Measurements from ENCODE around the gene AOC1. TPM values are rescaled to one million over a fixed set of nuclear protein-coding genes. Genes with fewer than 3 reads are reported as not detected.

Gene AOC1
- total RNA-seq, 1 donor, result not detected

DNA sequence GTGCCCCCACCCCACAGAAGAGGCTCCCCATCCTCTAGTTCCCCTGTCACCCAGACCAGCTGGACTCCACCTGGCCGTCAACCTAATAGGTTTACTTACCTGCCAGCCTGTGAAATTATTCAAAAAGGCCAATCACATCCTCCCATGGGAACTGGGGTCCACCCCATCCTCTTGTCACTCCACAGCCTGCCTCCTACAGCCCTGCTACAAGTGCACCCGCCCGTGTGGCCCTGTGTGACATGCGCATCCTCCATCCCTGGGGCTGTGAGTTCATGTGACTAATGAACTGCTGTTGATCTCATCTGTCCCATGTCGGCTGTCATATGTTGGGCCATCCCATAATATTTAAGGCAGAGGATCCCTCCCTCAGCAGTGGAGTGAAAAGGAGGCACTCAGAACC lies 39.4 kb downstream of the AOC1 start:
- no peaks in the 10 kb centered on the region for H3K79me2 ChIP-seq (ENCODE audit: insufficient read depth, low read length)
- H4K20me1 ChIP-seq (ENCODE audit: insufficient read depth, low read length), result no peaks in the 10 kb centered on the region
- no peak overlapping the region for H3K4me2 ChIP-seq (ENCODE audit: insufficient read depth, low read length)
- DNase-seq (ENCODE audit: insufficient read length, low spot score, missing footprints), result no peak
- H3K27ac ChIP-seq (ENCODE audit: low read depth, low read length), result no peak overlapping the region
- H3K4me1 ChIP-seq (ENCODE audit: insufficient read depth, low read length), result no peaks in the 10 kb centered on the region
- no peak overlapping the region for H2AFZ ChIP-seq (ENCODE audit: low read length)
- H3K9me3 ChIP-seq (ENCODE audit: low read depth, low read length), result no peaks in the 10 kb centered on the region
- H3K4me3 ChIP-seq (ENCODE audit: insufficient read depth, low read length), result no peak overlapping the region
- no peaks in the 10 kb centered on the region for H3K27me3 ChIP-seq (ENCODE audit: insufficient read depth, low read length)
- TF ChIP-seq, protein P1, sequence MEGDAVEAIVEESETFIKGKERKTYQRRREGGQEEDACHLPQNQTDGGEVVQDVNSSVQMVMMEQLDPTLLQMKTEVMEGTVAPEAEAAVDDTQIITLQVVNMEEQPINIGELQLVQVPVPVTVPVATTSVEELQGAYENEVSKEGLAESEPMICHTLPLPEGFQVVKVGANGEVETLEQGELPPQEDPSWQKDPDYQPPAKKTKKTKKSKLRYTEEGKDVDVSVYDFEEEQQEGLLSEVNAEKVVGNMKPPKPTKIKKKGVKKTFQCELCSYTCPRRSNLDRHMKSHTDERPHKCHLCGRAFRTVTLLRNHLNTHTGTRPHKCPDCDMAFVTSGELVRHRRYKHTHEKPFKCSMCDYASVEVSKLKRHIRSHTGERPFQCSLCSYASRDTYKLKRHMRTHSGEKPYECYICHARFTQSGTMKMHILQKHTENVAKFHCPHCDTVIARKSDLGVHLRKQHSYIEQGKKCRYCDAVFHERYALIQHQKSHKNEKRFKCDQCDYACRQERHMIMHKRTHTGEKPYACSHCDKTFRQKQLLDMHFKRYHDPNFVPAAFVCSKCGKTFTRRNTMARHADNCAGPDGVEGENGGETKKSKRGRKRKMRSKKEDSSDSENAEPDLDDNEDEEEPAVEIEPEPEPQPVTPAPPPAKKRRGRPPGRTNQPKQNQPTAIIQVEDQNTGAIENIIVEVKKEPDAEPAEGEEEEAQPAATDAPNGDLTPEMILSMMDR (IDR thresholded peaks at IDR 0.05; ENCODE audit: extremely low read depth, low read depth, low read length), result no peak
- H3K36me3 ChIP-seq (ENCODE audit: insufficient read depth, low read length), result no peaks in the 10 kb centered on the region

DNA sequence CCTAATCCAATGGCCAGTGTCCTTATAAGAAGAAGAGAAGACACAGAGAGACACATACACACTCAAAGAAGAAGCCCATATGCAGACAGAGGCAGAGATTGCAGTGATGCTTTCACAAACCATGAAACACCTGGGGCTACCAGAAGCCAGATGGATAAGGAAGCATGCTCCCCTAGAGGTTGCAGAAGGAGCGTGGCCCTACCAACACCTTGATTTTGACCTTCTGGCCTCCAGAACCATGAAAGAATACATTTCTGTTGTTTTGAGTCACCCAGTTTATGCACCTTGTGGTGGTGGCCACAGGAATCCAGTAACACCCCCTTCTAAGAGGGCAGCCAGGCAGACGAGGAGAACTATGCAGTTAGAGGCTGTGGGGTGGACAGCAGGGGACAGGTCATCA lies 43.5 kb downstream of the AOC1 start:
- no peak overlapping the region for H3K4me2 ChIP-seq (ENCODE audit: insufficient read depth, low read length)
- no peak overlapping the region for H2AFZ ChIP-seq (ENCODE audit: low read length)
- peaks cover 11% of the 10 kb centered on the region for H3K27me3 ChIP-seq (ENCODE audit: insufficient read depth, low read length)
- H3K79me2 ChIP-seq (ENCODE audit: insufficient read depth, low read length), result no peaks in the 10 kb centered on the region
- no peaks in the 10 kb centered on the region for H3K9me3 ChIP-seq (ENCODE audit: low read depth, low read length)
- no peaks in the 10 kb centered on the region for H3K36me3 ChIP-seq (ENCODE audit: insufficient read depth, low read length)
- no peaks in the 10 kb centered on the region for H3K4me1 ChIP-seq (ENCODE audit: insufficient read depth, low read length)
- TF ChIP-seq, protein P1 (IDR thresholded peaks at IDR 0.05; ENCODE audit: extremely low read depth, low read depth, low read length), result no peak
- no peak overlapping the region for H3K4me3 ChIP-seq (ENCODE audit: insufficient read depth, low read length)
- H3K27ac ChIP-seq (ENCODE audit: low read depth, low read length), result no peak overlapping the region
- no peaks in the 10 kb centered on the region for H4K20me1 ChIP-seq (ENCODE audit: insufficient read depth, low read length)
- DNase-seq (ENCODE audit: insufficient read length, low spot score, missing footprints), result no peak

DNA sequence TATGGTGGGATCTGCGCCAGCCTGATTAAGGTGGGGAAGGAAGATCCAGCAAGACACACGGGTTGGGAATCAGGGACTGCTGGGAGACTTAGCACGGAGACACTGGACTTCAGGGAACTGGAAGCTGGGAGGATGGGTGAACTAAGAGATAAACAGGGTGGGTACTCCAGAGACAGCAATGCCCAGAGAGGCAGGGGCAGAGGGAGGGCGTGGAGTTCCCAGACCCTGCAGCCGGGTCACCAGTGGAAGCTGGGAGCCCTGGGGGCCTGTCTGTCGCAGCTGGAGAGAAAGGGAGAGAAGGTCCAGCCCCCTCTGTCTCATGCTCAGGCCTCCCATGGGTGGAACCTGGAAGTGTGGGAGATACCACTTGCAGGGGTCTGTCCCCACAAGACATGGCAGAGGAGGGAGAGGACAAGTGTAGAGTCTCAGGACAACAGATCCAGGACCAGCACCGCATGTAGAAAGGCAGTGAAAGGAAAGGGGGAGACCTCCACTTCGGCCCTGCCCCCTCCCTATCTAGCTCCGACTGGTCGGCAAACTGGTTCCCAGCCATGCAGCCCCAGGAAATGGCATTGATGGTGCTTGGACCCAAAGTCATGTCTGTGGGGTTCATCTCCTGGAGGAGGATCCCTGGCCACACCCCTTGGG lies 44.4 kb downstream of the AOC1 start:
- Histone ChIP-seq H3K4me2 (ENCODE audit: insufficient read depth, low read length) (no peak overlapping the region), H3K27ac (ENCODE audit: low read depth, low read length) (no peak overlapping the region), H3K36me3 (ENCODE audit: insufficient read depth, low read length) (no peaks in the 10 kb centered on the region), H3K4me1 (ENCODE audit: insufficient read depth, low read length) (no peaks in the 10 kb centered on the region), H2AFZ (ENCODE audit: low read length) (no peak overlapping the region), H4K20me1 (ENCODE audit: insufficient read depth, low read length) (no peaks in the 10 kb centered on the region), H3K79me2 (ENCODE audit: insufficient read depth, low read length) (no peaks in the 10 kb centered on the region), H3K27me3 (ENCODE audit: insufficient read depth, low read length) (peaks cover 11% of the 10 kb centered on the region), H3K4me3 (ENCODE audit: insufficient read depth, low read length) (no peak overlapping the region), H3K9me3 (ENCODE audit: low read depth, low read length) (no peaks in the 10 kb centered on the region)
- TF ChIP-seq, protein P1 (IDR thresholded peaks at IDR 0.05; ENCODE audit: extremely low read depth, low read depth, low read length), result no peak
- no peak for DNase-seq (ENCODE audit: insufficient read length, low spot score, missing footprints)

DNA sequence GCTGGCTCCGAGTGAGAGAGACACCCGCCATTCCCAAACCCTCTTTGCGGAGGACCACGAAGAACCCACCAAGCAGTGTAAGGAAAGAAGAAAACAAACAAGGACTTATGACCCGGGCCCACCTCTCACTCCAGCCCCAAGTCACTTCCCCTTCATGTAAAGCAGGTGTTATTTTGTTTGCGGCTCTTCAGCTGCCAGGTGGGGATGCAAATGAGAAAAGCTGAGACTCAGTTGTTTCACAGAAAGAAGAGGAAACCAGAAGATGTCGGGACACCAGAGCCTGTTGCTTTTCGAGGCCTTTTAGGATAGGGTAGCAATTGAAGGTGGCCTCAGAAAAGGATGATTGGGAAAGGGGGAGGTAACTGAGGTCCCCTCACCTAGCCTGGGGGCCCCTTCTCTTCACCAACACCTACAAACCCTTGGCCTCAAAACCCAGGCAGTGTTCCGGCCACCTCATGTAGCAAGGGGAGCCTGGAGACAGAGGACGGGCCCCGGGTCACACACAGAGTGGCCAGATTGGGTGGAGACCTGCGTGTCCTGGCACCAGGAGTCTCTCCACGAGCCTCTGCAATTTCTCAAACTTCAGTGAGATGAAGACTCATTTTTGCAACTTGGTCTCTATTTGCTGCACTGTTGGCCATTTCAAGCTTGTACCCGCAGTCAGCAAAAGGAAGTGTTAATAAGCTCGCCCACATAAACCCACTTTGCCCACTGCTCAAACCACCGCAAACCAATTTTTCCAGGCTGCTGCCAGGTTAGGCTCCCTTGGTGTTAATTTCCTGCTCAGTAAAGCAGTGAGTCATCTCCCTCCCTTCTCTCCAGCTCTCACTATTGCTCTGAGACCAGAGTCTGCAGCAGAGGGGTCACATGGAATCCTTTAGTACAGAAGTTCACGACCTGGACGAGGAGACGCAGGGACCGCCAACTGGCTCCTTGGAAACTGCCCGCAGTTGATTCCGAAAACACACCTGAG lies 45.5 kb downstream of the AOC1 start:
- Histone ChIP-seq H3K79me2 (ENCODE audit: insufficient read depth, low read length) (no peaks in the 10 kb centered on the region), H3K27me3 (ENCODE audit: insufficient read depth, low read length) (peaks cover 11% of the 10 kb centered on the region), H3K9me3 (ENCODE audit: low read depth, low read length) (no peaks in the 10 kb centered on the region), H4K20me1 (ENCODE audit: insufficient read depth, low read length) (no peaks in the 10 kb centered on the region), H3K4me3 (ENCODE audit: insufficient read depth, low read length) (no peak overlapping the region), H3K27ac (ENCODE audit: low read depth, low read length) (no peak overlapping the region), H3K4me2 (ENCODE audit: insufficient read depth, low read length) (no peak overlapping the region), H3K36me3 (ENCODE audit: insufficient read depth, low read length) (no peaks in the 10 kb centered on the region), H2AFZ (ENCODE audit: low read length) (no peak overlapping the region), H3K4me1 (ENCODE audit: insufficient read depth, low read length) (no peaks in the 10 kb centered on the region)
- no peak for DNase-seq (ENCODE audit: insufficient read length, low spot score, missing footprints)
- TF ChIP-seq, protein P1 (IDR thresholded peaks at IDR 0.05; ENCODE audit: extremely low read depth, low read depth, low read length), result no peak

Measured in osteoblast (primary cell).